SK-N-SH treated with all-trans-retinoic acid at 6 μM for 48 hours (cell line): Measurements from ENCODE around the gene KLK8.

Experiments used
- ARNTL ChIP-seq: fragments of 450-650 bp; formaldehyde crosslinking; IDR thresholded peaks from 2 replicates; pipeline ENCODE4 v1.5.0; 2020; ENCODE audit warnings: low read depth, mild to moderate bottlenecking, moderate library complexity, borderline replicate concordance
- BACH2 ChIP-seq: fragments of 250-450 bp; sonication (Bioruptor Pico); IDR thresholded peaks from 2 replicates; pipeline ENCODE4 v1.9.0; 2021; ENCODE audit warnings: mild to moderate bottlenecking, borderline replicate concordance
- ESRRG ChIP-seq: fragments of 250-450 bp; sonication (Bioruptor Pico); IDR thresholded peaks from 2 replicates; pipeline ENCODE4 v1.6.1; 2021; ENCODE audit warnings: mild to moderate bottlenecking
- GLIS3 ChIP-seq: fragments of 250-450 bp; sonication (Bioruptor Pico); IDR thresholded peaks from 2 replicates; pipeline ENCODE4 v1.5.0; 2020; ENCODE audit warnings: mild to moderate bottlenecking, moderate library complexity
- OSR1 ChIP-seq: fragments of 250-450 bp; sonication (Bioruptor Pico); IDR thresholded peaks from 2 replicates; pipeline ENCODE4 v1.8.0; 2022; ENCODE audit warnings: moderate library complexity, mild to moderate bottlenecking, inconsistent platforms
- RARB ChIP-seq: fragments of 250-450 bp; sonication (Bioruptor Pico); IDR thresholded peaks from 2 replicates; pipeline ENCODE4 v1.8.0; 2021; ENCODE audit warnings: mild to moderate bottlenecking, moderate library complexity
- ZFP3 ChIP-seq: fragments of 250-450 bp; sonication (Bioruptor Pico); IDR thresholded peaks from 2 replicates; pipeline ENCODE4 v1.5.0; 2020; ENCODE audit warnings: mild to moderate bottlenecking, moderate library complexity
- ZNF70 ChIP-seq: fragments of 450-650 bp; formaldehyde crosslinking; IDR thresholded peaks from 2 replicates; pipeline ENCODE4 v1.5.0; 2020; ENCODE audit warnings: mild to moderate bottlenecking, moderate library complexity
- TF ChIP-seq, protein P1 (sequence below): fragments of 250-450 bp; sonication (Bioruptor Pico); IDR thresholded peaks from 2 replicates; pipeline ENCODE4 v1.8.0; 2020; ENCODE audit warnings: mild to moderate bottlenecking, moderate library complexity, borderline replicate concordance

DNA sequence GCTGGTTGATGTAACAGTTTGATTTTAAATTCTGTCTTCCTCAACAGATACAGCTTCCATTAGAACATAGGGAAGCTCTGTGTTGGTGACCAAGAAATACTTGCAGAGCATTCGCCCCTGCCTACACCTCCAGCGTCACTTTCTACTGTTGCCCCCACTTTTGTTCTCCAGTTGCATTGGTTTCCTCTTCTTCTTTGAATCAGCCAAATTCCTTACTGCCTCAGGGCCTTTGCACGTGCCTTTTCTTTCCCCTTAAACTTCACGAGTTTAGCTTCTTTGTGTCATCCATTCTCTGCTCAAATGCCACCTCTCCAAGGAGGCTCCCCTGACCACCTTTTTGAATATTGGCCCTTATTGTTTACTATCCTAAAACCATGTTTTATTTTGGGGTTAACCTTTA lies 54.3 kb downstream of the KLK8 start:
- TF ChIP-seq, protein P1, sequence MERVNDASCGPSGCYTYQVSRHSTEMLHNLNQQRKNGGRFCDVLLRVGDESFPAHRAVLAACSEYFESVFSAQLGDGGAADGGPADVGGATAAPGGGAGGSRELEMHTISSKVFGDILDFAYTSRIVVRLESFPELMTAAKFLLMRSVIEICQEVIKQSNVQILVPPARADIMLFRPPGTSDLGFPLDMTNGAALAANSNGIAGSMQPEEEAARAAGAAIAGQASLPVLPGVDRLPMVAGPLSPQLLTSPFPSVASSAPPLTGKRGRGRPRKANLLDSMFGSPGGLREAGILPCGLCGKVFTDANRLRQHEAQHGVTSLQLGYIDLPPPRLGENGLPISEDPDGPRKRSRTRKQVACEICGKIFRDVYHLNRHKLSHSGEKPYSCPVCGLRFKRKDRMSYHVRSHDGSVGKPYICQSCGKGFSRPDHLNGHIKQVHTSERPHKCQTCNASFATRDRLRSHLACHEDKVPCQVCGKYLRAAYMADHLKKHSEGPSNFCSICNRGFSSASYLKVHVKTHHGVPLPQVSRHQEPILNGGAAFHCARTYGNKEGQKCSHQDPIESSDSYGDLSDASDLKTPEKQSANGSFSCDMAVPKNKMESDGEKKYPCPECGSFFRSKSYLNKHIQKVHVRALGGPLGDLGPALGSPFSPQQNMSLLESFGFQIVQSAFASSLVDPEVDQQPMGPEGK (CRISPR knock-in tag): no peak
- no peak for TF ChIP-seq OSR1
- TF ChIP-seq ESRRG: no peak
- no peak for TF ChIP-seq GLIS3
- TF ChIP-seq ZNF70 (CRISPR knock-in tag): no peak
- no peak for TF ChIP-seq BACH2
- no peak for TF ChIP-seq ZFP3 (CRISPR knock-in tag)
- no peak for TF ChIP-seq ARNTL (CRISPR knock-in tag)
- no peak for TF ChIP-seq RARB (CRISPR knock-in tag)
